Stimulated activated naive CD8-positive, alpha-beta T cell treated with anti-CD3 and anti-CD28 coated beads, Interleukin-15, amount 100 ng/mL, for 72 hours (primary cell): ENCODE measurements around the gene THBS1.

Source experiments
- ATAC-seq: fragments of 150-1000 bp; cut with Tn5 transposase; 2 replicates; pipeline ENCODE4 v1.10.0; 2021; ENCODE audit warnings: mild to moderate bottlenecking, moderate library complexity
- DNase-seq, 2 donors: peaks; one replicate each; pipeline ENCODE4 v3.0.0; 2021 to 2022
- H3K27ac Mint-ChIP-seq, 2 donors: one replicate each; pipeline ENCODE4 v1.8.0; 2022; ENCODE audit warnings: mild to moderate bottlenecking in 2 of 2, mixed read lengths in 2 of 2, moderate library complexity in 2 of 2
- H3K27me3 Mint-ChIP-seq: one replicate; pipeline ENCODE4 v1.8.0; 2022; ENCODE audit warnings: mixed read lengths
- H3K4me1 Mint-ChIP-seq: one replicate; pipeline ENCODE4 v1.8.0; 2022; ENCODE audit warnings: mild to moderate bottlenecking, mixed read lengths
- H3K4me3 Mint-ChIP-seq, 2 donors: one replicate each; pipeline ENCODE4 v1.8.0; 2022; ENCODE audit warnings: mild to moderate bottlenecking in 2 of 2, mixed read lengths in 2 of 2, moderate library complexity in 1 of 2
- H3K9me3 Mint-ChIP-seq, 2 donors: one replicate each; pipeline ENCODE4 v1.8.0; 2022; ENCODE audit warnings: mixed read lengths in 2 of 2

Gene THBS1

DNA sequence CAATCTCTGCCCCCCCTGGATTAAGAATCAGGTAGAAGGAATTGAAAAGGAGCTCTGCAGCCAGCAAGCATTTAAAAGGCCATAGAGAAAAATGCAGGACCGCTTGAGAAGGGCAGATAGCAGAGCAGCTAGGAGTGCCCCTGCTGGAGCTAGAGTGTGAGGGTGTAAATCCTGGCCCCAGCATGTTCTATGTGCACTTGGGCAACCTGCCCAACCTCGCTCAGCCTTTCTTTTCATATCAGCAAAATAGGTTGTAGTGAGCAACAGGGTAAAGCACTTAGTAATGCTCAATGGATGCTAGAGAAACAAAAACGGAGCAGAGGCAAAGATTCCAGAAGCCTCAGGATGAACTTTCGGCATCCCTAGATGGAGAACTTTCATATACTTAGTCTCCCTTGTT, 25.0 kb upstream of the THBS1 start:
- H3K4me1 Mint-ChIP-seq: peaks cover 9% of the 10 kb centered on the region
- ATAC-seq (no peak), DNase-seq (no peak)
- no peak overlapping the region for H3K4me3 Mint-ChIP-seq
- peaks cover 15% of the 10 kb centered on the region for H3K27me3 Mint-ChIP-seq
- no peak overlapping the region for H3K27ac Mint-ChIP-seq
- H3K9me3 Mint-ChIP-seq: no peaks in the 10 kb centered on the region

DNA sequence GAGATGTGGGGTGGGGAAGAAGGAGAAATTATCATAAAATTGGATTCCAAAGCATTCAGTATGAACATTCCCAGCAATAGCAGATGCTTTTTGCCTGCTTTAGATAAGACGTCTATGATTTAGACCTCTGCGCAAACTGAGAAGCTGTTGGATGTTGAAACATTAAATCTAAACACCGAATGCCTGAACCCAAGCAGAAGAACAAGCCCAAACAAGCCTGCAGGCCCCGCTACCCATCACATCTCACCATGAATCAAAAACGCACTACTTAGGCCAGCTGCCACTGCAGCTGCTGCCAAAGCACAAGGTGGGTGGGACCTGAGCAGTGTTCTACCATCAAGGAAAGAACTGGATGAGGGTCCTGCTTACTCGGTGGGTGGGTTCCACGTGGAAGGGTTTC, 24.4 kb upstream of the THBS1 start:
- no peak overlapping the region for H3K27ac Mint-ChIP-seq

DNA sequence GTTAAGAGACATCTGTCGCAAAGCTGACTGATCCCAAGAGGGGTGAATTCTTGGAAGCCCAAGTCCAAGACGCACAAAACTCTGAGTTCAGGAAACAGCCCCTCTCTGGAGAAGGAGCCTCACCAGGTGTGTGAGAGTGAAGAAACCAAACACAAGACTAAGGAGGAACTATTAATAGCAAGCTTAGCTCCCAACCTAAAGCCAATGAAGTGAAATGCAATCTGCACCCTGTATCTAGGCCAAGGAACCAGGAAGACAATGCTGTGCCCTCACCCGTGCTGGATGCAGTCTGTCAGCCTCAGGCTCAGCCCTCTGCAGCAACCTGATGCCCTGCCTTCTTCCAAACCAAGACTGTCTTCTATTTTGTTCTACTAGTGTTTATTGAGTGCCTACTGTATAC, 22.5 kb upstream of the THBS1 start:
- Mint-ChIP-seq H3K4me1 (peaks cover 7% of the 10 kb centered on the region), H3K4me3 (no peak overlapping the region), H3K27ac (no peak overlapping the region), H3K9me3 (no peaks in the 10 kb centered on the region), H3K27me3 (peaks cover 8% of the 10 kb centered on the region)
- DNase-seq: no peak
- no peak for ATAC-seq

More for the DNA sequence above, 24.4 kb upstream of the THBS1 start:
- Mint-ChIP-seq H3K4me1 (peaks cover 9% of the 10 kb centered on the region), H3K9me3 (no peaks in the 10 kb centered on the region), H3K4me3 (no peak overlapping the region), H3K27me3 (peaks cover 11% of the 10 kb centered on the region)
- ATAC-seq (no peak), DNase-seq (no peak)

DNA sequence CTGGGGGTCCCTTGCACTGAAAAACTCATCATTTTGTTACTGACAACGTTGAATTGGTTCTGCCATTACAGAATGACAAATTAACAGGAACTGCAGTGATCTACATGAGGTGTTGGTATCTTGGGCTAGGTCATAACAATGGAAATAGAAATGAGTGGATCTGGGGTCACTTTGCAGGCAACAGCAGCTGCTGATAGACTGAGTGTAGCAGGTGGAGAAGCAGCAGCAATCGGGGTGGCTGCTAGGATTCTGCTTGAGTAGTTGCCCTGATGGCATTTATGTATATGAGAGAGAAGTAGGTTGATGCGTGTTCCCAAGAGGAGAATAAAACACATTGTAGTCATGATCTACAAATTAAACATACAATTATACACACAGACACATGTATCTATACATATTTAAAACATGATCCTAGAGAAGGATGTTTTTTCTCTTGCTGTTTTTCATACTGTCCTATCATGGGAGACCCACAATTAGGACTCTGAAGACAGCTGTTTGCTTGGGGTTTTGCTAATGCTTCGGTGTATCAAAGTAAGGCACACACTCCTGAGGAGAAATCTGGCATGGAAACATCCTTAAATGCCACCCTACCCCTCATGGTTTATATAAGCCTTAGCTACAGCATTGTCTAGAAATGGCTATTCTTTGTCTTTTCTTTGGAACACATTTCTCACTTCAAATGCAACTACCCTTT, 15.8 kb upstream of the THBS1 start:
- Mint-ChIP-seq H3K27ac (no peak overlapping the region), H3K9me3 (no peaks in the 10 kb centered on the region), H3K27me3 (peaks cover 9% of the 10 kb centered on the region), H3K4me3 (no peak overlapping the region), H3K4me1 (no peaks in the 10 kb centered on the region)
- DNase-seq (no peak), ATAC-seq (no peak)

DNA sequence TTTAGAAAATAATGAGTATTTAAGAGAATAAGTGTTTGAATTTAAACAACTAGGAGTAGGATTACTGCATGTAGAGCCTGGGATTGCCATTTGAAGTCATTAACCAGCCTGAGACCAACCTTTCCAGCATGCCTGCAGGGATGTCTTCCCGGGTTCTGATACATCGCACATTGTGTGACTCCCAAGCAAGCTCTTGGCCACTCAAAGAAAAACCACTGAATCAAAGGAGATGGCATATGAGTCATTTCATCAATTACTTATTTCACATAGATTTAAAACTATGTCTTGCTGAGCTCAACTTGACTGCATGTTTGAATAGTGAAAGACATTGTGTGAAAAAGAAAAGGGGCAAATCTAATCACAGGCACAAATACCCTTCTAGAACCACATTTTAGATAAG, 15.0 kb upstream of the THBS1 start:
- Mint-ChIP-seq H3K4me1 (no peaks in the 10 kb centered on the region), H3K9me3 (no peaks in the 10 kb centered on the region), H3K27me3 (peaks cover 14% of the 10 kb centered on the region), H3K4me3 (no peak overlapping the region), H3K27ac (no peak overlapping the region)
- DNase-seq: no peak
- ATAC-seq: no peak

DNA sequence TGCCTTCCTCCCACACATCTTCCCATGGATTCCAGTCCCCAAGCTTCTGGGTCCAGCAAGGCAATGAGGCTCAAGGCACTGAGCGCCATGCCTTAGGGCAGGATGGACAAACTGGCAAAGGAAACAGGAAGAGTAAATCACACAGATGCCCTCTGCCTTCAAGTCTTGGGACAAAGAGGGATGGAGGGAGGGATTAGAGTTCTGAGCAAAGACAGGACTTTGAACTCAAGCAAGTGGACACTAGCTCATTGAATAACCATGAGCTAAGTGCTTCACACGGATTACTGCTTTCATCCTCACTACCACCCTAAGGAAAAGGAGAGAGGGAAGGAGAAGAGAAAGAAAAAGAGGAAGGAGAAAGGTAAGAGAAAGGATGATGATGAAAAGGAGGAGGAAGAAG, 7.6 kb upstream of the THBS1 start:
- H3K27ac Mint-ChIP-seq: no peak overlapping the region
- no peak for DNase-seq
- H3K4me1 Mint-ChIP-seq: no peaks in the 10 kb centered on the region
- no peak overlapping the region for H3K4me3 Mint-ChIP-seq
- ATAC-seq: no peak
- peaks cover 40% of the 10 kb centered on the region for H3K27me3 Mint-ChIP-seq
- no peaks in the 10 kb centered on the region for H3K9me3 Mint-ChIP-seq

DNA sequence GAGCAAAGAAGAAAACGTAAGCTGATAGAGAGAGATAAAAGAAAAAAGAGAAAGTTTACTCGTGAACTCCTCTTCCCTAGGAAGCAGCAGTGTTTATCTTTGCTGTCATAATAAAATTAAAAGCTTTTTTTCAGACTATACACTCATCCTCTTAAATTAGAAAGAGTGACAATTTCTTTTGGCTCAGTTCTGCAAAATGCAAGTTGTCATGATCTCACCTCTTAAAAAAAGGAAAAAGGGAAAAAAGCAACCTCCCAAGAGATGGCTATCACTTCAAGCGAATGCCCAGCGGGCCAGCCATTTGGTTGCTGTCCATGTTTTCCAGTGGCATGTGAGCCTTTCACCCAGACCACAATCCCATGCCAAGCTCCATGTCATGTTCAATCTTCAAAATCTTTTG, 7.0 kb upstream of the THBS1 start:
- DNase-seq: no peak
- peaks cover 45% of the 10 kb centered on the region for H3K27me3 Mint-ChIP-seq

DNA sequence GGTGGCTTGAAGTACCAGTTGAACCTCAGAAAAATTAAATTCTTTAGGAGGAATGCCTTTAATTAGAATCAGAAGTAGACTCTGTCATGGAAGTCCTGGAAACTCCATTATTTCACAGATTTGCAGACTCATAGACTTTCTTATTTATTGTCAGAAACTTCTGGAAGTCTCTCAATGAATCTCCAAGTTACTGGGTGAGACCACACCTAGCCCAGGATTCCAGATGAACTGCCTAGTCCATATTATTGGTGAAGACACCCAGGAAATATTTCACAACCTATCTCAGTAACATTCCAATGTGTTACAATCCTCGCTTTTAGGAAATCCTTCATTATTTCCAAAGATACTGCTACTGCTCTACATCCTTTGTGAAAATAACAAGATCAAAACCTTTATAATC, 6.5 kb upstream of the THBS1 start:
- Mint-ChIP-seq H3K27ac (no peak overlapping the region), H3K9me3 (no peaks in the 10 kb centered on the region), H3K27me3 (peaks cover 51% of the 10 kb centered on the region), H3K4me3 (no peak overlapping the region), H3K4me1 (peaks cover 2% of the 10 kb centered on the region)
- ATAC-seq (no peak), DNase-seq (no peak)

More for the DNA sequence above, 7.0 kb upstream of the THBS1 start:
- ATAC-seq: no peak
- H3K27ac Mint-ChIP-seq: no peak overlapping the region
- H3K9me3 Mint-ChIP-seq: no peaks in the 10 kb centered on the region
- H3K4me3 Mint-ChIP-seq: no peak overlapping the region
- no peaks in the 10 kb centered on the region for H3K4me1 Mint-ChIP-seq

DNA sequence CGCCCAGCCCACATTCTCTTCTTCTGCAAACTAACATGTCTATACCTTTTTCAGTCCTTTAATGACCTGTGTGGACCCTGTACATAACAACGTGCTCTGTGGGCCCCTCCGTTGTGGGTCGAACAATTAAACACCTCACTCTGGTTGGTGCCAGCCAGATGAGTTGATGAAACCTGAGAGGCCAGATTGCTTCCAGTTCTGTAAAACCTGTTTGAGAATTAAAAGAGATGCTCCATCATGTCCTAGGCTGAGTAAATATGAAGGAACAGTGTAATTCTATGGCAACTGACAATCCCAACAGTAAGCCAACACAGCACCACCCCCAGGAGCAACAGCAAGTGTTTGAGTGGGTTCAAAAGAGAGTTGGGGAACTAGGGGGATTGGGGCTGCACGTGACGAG, 5.7 kb upstream of the THBS1 start:
- Mint-ChIP-seq H3K27me3 (peaks cover 54% of the 10 kb centered on the region), H3K4me1 (peaks cover 9% of the 10 kb centered on the region), H3K4me3 (no peak overlapping the region), H3K9me3 (no peaks in the 10 kb centered on the region), H3K27ac (no peak overlapping the region)
- ATAC-seq (no peak), DNase-seq (no peak)

DNA sequence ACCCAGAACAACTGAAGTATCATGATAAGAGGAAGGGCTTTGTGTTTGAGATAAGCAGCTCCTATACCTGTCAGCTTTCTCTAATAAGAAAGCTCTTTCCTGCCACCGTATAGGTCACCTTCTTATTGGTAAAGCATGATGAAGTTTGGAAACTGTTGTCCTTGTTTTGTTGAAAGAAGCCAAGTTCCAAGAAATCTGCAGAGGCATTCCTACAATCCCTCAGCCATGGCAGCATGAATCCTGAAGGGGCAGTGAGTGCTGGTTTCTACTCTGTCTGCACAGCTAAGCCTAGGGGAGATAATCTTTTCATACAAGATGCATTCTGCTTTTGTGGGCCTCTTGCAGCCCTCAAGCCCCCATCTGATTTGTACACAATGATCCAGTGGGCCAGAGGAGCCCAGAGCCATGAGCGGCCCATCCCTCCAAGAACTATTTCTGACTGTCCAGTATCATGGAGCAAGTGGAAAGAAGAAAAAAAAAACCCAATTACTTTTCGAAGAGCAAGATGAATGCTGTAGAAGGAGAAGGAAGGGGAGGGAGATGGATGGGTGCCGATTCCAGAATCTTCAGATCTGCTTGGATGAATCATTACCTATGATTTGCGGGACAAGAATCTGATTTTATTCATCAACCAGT, 1.9 kb upstream of the THBS1 start:
- Mint-ChIP-seq H3K4me3 (no peak overlapping the region), H3K27ac (peak overlapping the region in 1 of 2 donors; percentile 53), H3K27me3 (peaks cover 62% of the 10 kb centered on the region), H3K4me1 (peaks cover 19% of the 10 kb centered on the region), H3K9me3 (no peaks in the 10 kb centered on the region)
- DNase-seq (no peak), ATAC-seq (no peak)

DNA sequence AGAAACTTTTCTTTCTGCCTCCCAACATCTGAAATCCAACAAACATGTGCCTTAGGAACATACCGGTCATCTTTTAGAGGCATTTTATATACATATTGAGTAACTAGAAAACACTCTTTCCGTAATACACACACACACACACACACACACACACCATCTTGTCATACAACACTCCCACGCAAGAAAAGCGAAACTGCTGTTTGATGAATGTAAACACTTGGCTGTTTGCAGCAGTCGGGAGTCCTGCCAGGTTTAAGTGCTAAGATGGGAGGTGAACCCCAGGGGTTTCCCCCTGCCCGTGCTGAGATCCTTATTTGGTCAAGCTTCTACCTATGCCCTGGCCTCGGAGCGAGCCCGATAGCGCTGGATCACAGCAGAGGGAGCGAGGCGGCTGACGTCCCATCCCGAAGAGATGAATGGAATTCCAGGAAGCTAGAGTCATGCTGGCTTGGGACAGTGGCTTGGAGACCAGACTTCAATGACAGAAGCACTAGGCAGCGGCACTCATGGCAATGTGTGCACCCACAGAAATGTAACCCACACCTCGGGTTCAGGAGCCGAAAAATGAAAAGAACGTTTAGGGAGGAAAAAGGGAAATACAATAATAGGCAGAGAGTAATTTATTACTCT, 1.3 kb upstream of the THBS1 start:
- DNase-seq: no peak
- no peak for ATAC-seq
- H3K4me1 Mint-ChIP-seq: peaks cover 19% of the 10 kb centered on the region

DNA sequence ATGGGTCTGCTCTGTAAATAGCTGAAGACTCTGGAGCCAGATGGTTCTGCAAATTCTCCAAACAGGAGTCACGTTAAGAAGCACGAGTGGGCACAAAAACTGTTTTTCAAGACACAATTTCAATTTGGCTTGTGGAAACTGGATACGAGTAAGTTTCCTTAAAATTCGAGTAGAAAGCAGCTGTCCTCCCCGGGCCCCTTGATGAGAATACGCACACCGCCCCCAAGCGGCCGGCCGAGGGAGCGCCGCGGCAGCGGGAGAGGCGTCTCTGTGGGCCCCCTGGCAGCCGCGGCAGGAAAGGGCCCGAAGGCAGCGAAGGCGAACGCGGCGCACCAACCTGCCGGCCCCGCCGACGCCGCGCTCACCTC, 778 bp upstream of the THBS1 start:
- DNase-seq (peak; percentile 89 to 91), ATAC-seq (peak; percentile 90)
- Mint-ChIP-seq H3K27ac (peak overlapping the region in 1 of 2 donors; percentile 27), H3K4me1 (peaks cover 19% of the 10 kb centered on the region), H3K9me3 (no peaks in the 10 kb centered on the region), H3K27me3 (peaks cover 63% of the 10 kb centered on the region), H3K4me3 (peak overlapping the region; percentile 69 to 75)

More for the DNA sequence above, 1.3 kb upstream of the THBS1 start:
- peak overlapping the region in 1 of 2 donors; percentile 4 for H3K4me3 Mint-ChIP-seq
- peaks cover 59% of the 10 kb centered on the region for H3K27me3 Mint-ChIP-seq
- no peaks in the 10 kb centered on the region for H3K9me3 Mint-ChIP-seq
- H3K27ac Mint-ChIP-seq: peak overlapping the region in 1 of 2 donors; percentile 82

DNA sequence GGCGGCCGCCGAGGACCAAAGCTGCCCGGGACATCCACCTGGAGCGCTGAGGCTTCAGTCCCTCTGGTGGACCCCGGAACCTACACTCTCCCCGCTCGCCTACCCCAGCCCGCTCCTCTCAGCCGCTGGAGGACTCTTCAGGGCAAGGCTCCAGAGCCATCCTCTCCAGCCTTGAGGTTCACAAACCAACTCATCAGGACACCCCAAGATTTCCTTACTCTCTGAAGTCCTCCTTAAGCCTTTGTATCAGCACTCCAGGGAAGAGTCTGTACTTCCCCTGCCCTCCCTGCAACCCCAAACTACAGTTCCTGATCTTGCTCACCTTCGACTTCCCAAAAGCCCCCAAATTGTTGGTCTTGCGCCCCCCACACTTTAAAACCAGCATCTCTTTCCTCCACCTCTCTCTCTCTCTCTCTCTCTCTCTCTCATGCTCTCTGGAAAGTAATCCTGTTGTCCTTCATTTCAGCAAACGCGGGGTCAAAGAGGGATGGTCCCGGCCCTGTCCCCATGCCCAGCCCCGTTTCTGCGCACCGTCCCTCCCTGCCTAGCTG, 438 bp downstream of the THBS1 start:
- peak; percentile 32 for ATAC-seq

DNA sequence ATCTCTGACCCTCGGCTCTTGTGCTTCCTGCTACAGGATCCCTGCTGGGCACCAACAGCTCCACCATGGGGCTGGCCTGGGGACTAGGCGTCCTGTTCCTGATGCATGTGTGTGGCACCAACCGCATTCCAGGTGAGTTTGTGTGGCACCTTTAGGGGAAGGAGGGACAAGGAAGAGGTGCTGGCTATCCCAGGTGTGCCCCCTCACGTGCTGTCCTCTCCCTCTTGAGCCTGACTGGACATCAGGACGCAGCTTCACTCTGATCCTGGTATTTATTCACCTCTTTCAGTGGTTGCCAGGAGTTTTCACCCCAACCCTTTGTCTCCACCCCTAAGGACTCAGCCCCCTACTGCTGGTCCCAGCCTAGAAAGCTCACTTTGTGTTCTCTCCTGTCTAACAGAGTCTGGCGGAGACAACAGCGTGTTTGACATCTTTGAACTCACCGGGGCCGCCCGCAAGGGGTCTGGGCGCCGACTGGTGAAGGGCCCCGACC, 960 bp downstream of the THBS1 start:
- H3K27me3 Mint-ChIP-seq: peaks cover 64% of the 10 kb centered on the region
- DNase-seq (no peak), ATAC-seq (peak; percentile 5)
- peak overlapping the region; percentile 69 to 75 for H3K4me3 Mint-ChIP-seq
- no peaks in the 10 kb centered on the region for H3K9me3 Mint-ChIP-seq
- H3K27ac Mint-ChIP-seq: no peak overlapping the region
- H3K4me1 Mint-ChIP-seq: peaks cover 19% of the 10 kb centered on the region

More for the DNA sequence above, 438 bp downstream of the THBS1 start:
- Mint-ChIP-seq H3K9me3 (no peaks in the 10 kb centered on the region), H3K4me1 (peaks cover 19% of the 10 kb centered on the region), H3K27ac (peak overlapping the region in 1 of 2 donors; percentile 63), H3K4me3 (peak overlapping the region; percentile 69 to 75), H3K27me3 (peaks cover 69% of the 10 kb centered on the region)
- DNase-seq: peak in 1 of 2 donors; percentile 5

DNA sequence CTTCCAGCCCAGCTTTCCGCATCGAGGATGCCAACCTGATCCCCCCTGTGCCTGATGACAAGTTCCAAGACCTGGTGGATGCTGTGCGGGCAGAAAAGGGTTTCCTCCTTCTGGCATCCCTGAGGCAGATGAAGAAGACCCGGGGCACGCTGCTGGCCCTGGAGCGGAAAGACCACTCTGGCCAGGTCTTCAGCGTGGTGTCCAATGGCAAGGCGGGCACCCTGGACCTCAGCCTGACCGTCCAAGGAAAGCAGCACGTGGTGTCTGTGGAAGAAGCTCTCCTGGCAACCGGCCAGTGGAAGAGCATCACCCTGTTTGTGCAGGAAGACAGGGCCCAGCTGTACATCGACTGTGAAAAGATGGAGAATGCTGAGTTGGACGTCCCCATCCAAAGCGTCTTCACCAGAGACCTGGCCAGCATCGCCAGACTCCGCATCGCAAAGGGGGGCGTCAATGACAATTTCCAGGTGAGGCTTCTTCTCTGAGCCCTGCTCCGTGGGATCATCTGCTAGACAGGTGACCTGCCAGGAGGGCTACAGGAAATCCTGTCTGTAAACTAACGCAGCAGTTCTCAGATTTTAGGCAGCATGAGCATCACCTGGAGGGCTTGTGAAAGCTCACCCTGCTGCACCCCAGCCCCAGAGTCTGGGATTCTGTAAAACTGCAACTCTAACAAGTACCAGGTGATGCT, 1.6 kb downstream of the THBS1 start:
- H3K4me3 Mint-ChIP-seq: peak overlapping the region in 1 of 2 donors; percentile 69
- ATAC-seq: no peak

More for the DNA sequence above, 1.6 kb downstream of the THBS1 start:
- H3K4me1 Mint-ChIP-seq: peaks cover 19% of the 10 kb centered on the region
- H3K27ac Mint-ChIP-seq: no peak overlapping the region
- H3K9me3 Mint-ChIP-seq: no peaks in the 10 kb centered on the region
- H3K27me3 Mint-ChIP-seq: peaks cover 58% of the 10 kb centered on the region
- no peak for DNase-seq
